Psoas muscle (tissue), 8 donors: ENCODE measurements around the gene API5. TPM values are rescaled to one million over a fixed set of nuclear protein-coding genes. Genes with fewer than 3 reads are reported as not detected.
A peak's percentile ranks its signal among the peaks of the same experiment; 100 is the strongest.

ENCODE experiments used
- ATAC-seq, 4 donors: fragments of 200-7000 bp; cut with Tn5 transposase; one replicate each; pipeline ENCODE4 v1.9.1; 2020; ENCODE audit warnings: moderate library complexity in 3 of 4, mild to moderate bottlenecking in 2 of 4
- DNase-seq, 2 donors: peaks; one replicate each; pipeline ENCODE4 v3.0.0-alpha.2; 2020
- H3K27ac ChIP-seq: fragments of 200-600 bp; one replicate; pipeline ENCODE4 v1.8.0; 2022
- H3K27me3 ChIP-seq, 3 donors: fragments of 200-600 bp in 1 of 3; one replicate each; pipeline versions ENCODE4 v1.6.1 to v1.8.0; 2013 to 2022; ENCODE audit warnings: low read length in 2 of 3, mild to moderate bottlenecking in 2 of 3, moderate library complexity in 1 of 3; ENCODE audit not compliant: insufficient read depth in 3 of 3
- H3K36me3 ChIP-seq, 2 donors: fragments of 200-600 bp in 1 of 2; one replicate each; pipeline versions ENCODE4 v1.6.1 to v1.8.0; 2013 to 2022; ENCODE audit warnings: low read depth in 1 of 2, mild to moderate bottlenecking in 1 of 2, moderate library complexity in 1 of 2; ENCODE audit not compliant: insufficient read depth in 1 of 2
- H3K4me1 ChIP-seq: fragments of 200-600 bp; one replicate; pipeline ENCODE4 v1.8.0; 2022
- H3K4me3 ChIP-seq: fragments of 200-600 bp; one replicate; pipeline ENCODE4 v1.8.0; 2022; ENCODE audit warnings: mild to moderate bottlenecking
- H3K9me3 ChIP-seq: fragments of 200-600 bp; one replicate; pipeline ENCODE4 v1.8.0; 2022
- CTCF ChIP-seq: fragments of 200-600 bp; IDR thresholded peaks from one replicate; pipeline ENCODE4 v1.8.0; 2022; ENCODE audit warnings: antibody characterized with exemption
- WGBS, 3 donors: extraction: QIAGEN DNeasy Blood & Tissue Kit; methylation state at CpG; one replicate each; pipeline versions ENCODE4 v1.1.6 to v1.1.7; 2013; 5-methylcytosine and 5-hydroxymethylcytosine counted together
- intact Hi-C, 2 donors: fragments of 100-400 bp; cut with DNase I; formaldehyde crosslinking; loops; one replicate each; pipeline versions ENCODE4 v1.11.0 to v1.14.2; 2022
- polyA plus RNA-seq, 3 donors: library from polyadenylated mRNA; stranded (reverse); fragments of 200-250 nt; gene quantifications; one replicate each; pipeline ENCODE4 v1.2.3, GENCODE V29; 2013
- total RNA-seq, 4 donors: library from RNA; stranded (reverse); fragmentation: NEBNext Ultra II Directional in 2 of 4; extraction: Animal tissue kit (Norgen Biotek cat#: 25700) in 2 of 4; gene quantifications; one replicate each; pipeline versions ENCODE4 v1.2.1 to v1.2.4, GENCODE V29; 2021 to 2023
- donor health status: healthy with polysubstance abuse.
- donor health status: DM: no; HTN: no; CAD: no; lungs with moderate emphysema.
- donor health status: Bipolar disorder and iron deficiency.
- donor health status: healthy.
- donor health status: DM: yes; HTN: yes; CAD: no.
- donor health status: DM: no; HTN: no; CAD: no.
- donor health status: DM: no; HTN: no; CAD: no.
- donor health status: DM: yes; HTN: yes; CAD: no.

Gene API5
- total and polyA plus RNA-seq, 7 donors: 27.9 to 99.6 (median 49.8) TPM

GRCh38 chr11:43270468-43270867 lies 41.3 kb upstream of the API5 start:
- Histone ChIP-seq H3K36me3 (no peaks in the 10 kb centered on the region), H3K9me3 (no peaks in the 10 kb centered on the region), H3K4me1 (no peaks in the 10 kb centered on the region), H3K4me3 (no peak overlapping the region), H3K27ac (no peak overlapping the region), H3K27me3 (no peaks in the 10 kb centered on the region)
- 84 to 95% (median 87%) methylated on average over 2 of the region's 2 CpGs for whole genome bisulfite sequencing, 3 donors
- TF ChIP-seq CTCF: no peak
- intact Hi-C loops: no loop called here
- DNase-seq: no peak
- no peak for ATAC-seq

GRCh38 chr11:43278193-43278956 lies 33.4 kb upstream of the API5 start:
- H3K27me3 ChIP-seq: peaks cover 0 to 13% (median 0%) of the 10 kb centered on the region in 3 donors
- no peaks in the 10 kb centered on the region for H3K4me1 ChIP-seq
- H3K36me3 ChIP-seq: no peaks in the 10 kb centered on the region
- TF ChIP-seq CTCF: peak; percentile 14
- no peak overlapping the region for H3K27ac ChIP-seq
- intact Hi-C loops: no loop called here
- DNase-seq (no peak), ATAC-seq (no peak)
- H3K9me3 ChIP-seq: no peaks in the 10 kb centered on the region
- 36 to 40% (median 40%) methylated on average over 9 of the region's 9 CpGs for WGBS, 3 donors
- H3K4me3 ChIP-seq: no peak overlapping the region

GRCh38 chr11:43282607-43283440 lies 29.0 kb upstream of the API5 start:
- DNase-seq: peak in 1 of 2 donors; percentile 62
- Histone ChIP-seq H3K27ac (no peak overlapping the region), H3K4me1 (no peaks in the 10 kb centered on the region), H3K27me3 (peaks cover 0 to 13% (median 0%) of the 10 kb centered on the region in 3 donors), H3K36me3 (no peaks in the 10 kb centered on the region), H3K9me3 (no peaks in the 10 kb centered on the region), H3K4me3 (no peak overlapping the region)
- 15 to 17% (median 17%) methylated on average over 19 of the region's 19 CpGs for WGBS, 3 donors
- intact Hi-C loops: loop anchor here (5.0 to 10.0 kb wide), 2 partner anchors 1818 to 1826 kb away; partner anchors contain the start of gene LRRC4C (in 1 of the 2)
- ATAC-seq: peak in 1 of 4 donors; percentile 61
- peak; percentile 80 for TF ChIP-seq CTCF

GRCh38 chr11:43285826-43286225 lies 26.0 kb upstream of the API5 start:
- no peaks in the 10 kb centered on the region for H3K4me1 ChIP-seq
- no peak for TF ChIP-seq CTCF
- H3K36me3 ChIP-seq: no peaks in the 10 kb centered on the region
- ATAC-seq: no peak
- DNase-seq: no peak
- H3K27ac ChIP-seq: no peak overlapping the region
- WGBS, 3 donors: 35 to 46% (median 45%) methylated on average over 4 of the region's 4 CpGs
- no peaks in the 10 kb centered on the region for H3K27me3 ChIP-seq
- intact Hi-C loops: loop anchor here in 1 of 2 donors (10.0 kb wide), 1 partner anchor 1821 kb away; no protein-coding TSS in a partner anchor
- H3K9me3 ChIP-seq: no peaks in the 10 kb centered on the region
- no peak overlapping the region for H3K4me3 ChIP-seq
